HCT116 (cell line): ENCODE data around the gene GPR37. TPM values are rescaled to one million over a fixed set of nuclear protein-coding genes. Genes with fewer than 3 reads are reported as not detected.

Experiments used
- ATAC-seq: fragments of 200-7000 bp; cut with Tn5 transposase; 2 replicates; pipeline ENCODE4 v1.9.1; 2020; ENCODE audit warnings: mild to moderate bottlenecking, moderate library complexity
- BruUV-seq: library from RNA; stranded (reverse); fragments of 400-500 nt; replicated peaks from 2 replicates; lab custom pipeline; 2021; lab: Mats Ljungman, UMichigan
- CTCF ChIA-PET: fragments of 300-600 bp; sonication (Branson Sonifier 250); formaldehyde crosslinking; loops from one replicate; lab custom pipeline; 2021; ENCODE audit warnings: antibody characterized with exemption; lab: Charles Lee
- POLR2A ChIA-PET: fragments of 300-600, 350-600 bp; sonication (Branson Sonifier 250); formaldehyde crosslinking; loops from one replicate; lab custom pipeline; 2021; ENCODE audit warnings: antibody characterized with exemption; lab: Charles Lee
- RAD21 ChIA-PET, 2 experiments: fragments of 300-600 bp; sonication (Branson Sonifier 250); formaldehyde crosslinking; loops; one replicate each; lab custom pipeline; 2023; ENCODE audit warnings: low total read pairs in 2 of 2; ENCODE audit not compliant: uncharacterized antibody in 2 of 2, unreplicated experiment in 2 of 2, low non-redundant PET in 1 of 2; lab: Charles Lee
- DNase-seq: peaks from one replicate; pipeline ENCODE4 v3.0.0-alpha.2; 2010; ENCODE audit warnings: low read depth, low spot score
- H2AFZ ChIP-seq: fragments of 200-600 bp; shearing (Covaris generic), sonication (generic); 2 replicates; pipeline ENCODE4 v1.6.1; 2017; ENCODE audit warnings: low read depth, mixed run types, mixed read lengths, antibody characterized with exemption, low read length; ENCODE audit not compliant: poor library complexity, severe bottlenecking
- H3K27ac ChIP-seq: 2 replicates; pipeline ENCODE4 v1.5.1; 2012; ENCODE audit warnings: low read depth, low read length
- H3K27me3 ChIP-seq: fragments of 200-600 bp; sonication (generic); 2 replicates; pipeline ENCODE4 v1.6.1; 2016; ENCODE audit warnings: mixed run types, low read length, mixed read lengths; ENCODE audit not compliant: insufficient read depth
- H3K36me3 ChIP-seq, 2 experiments: fragments of 200-500 bp in 1 of 2; fragments of 200-600 bp in 1 of 2; sonication (Bioruptor generic) in 1 of 2; sonication (generic) in 1 of 2; 2 replicates each; pipeline versions ENCODE4 v1.5.1 to v1.6.1; 2014 to 2016; ENCODE audit warnings: low read length in 2 of 2, inconsistent platforms in 1 of 2, mixed read lengths in 1 of 2, mixed run types in 1 of 2; ENCODE audit not compliant: insufficient read depth in 2 of 2, control insufficient read depth in 1 of 2
- H3K4me1 ChIP-seq, 2 experiments: fragments of 200-600 bp in 1 of 2; sonication (generic) in 1 of 2; 2 replicates each; pipeline versions ENCODE4 v1.5.1 to v1.6.1; 2012 to 2017; ENCODE audit warnings: low read length in 2 of 2, inconsistent platforms in 1 of 2, mild to moderate bottlenecking in 1 of 2, mixed read lengths in 1 of 2, mixed run types in 1 of 2, moderate library complexity in 1 of 2; ENCODE audit not compliant: insufficient read depth in 2 of 2, control insufficient read depth in 1 of 2
- H3K4me2 ChIP-seq: fragments of 200-600 bp; sonication (generic); 2 replicates; pipeline ENCODE4 v1.6.1; 2017; ENCODE audit warnings: mixed run types, low read length, mixed read lengths
- H3K4me3 ChIP-seq, 2 experiments: fragments of 200-600 bp in 1 of 2; sonication (generic) in 1 of 2; replicated peaks in 1 of 2; 2 replicates each; pipeline ENCODE4 v1.5.1; 2011 to 2016; ENCODE audit warnings: low read length in 2 of 2, control low read depth in 1 of 2, low read depth in 1 of 2, mild to moderate bottlenecking in 1 of 2, mixed read lengths in 1 of 2, mixed run types in 1 of 2
- H3K79me2 ChIP-seq: fragments of 200-600 bp; sonication (generic); 2 replicates; pipeline ENCODE4 v1.6.1; 2017; ENCODE audit warnings: mild to moderate bottlenecking, mixed run types, low read length, moderate library complexity, mixed read lengths; ENCODE audit not compliant: insufficient read depth
- H3K9ac ChIP-seq: fragments of 200-600 bp; sonication (generic); 2 replicates; pipeline ENCODE4 v1.6.1; 2016; ENCODE audit warnings: low read length, mixed read lengths
- H3K9me2 ChIP-seq: fragments of 200-600 bp; sonication (generic), shearing (Covaris generic); 2 replicates; pipeline ENCODE4 v1.6.1; 2017; ENCODE audit warnings: mixed run types, mild to moderate bottlenecking, moderate library complexity; ENCODE audit not compliant: insufficient read depth
- H3K9me3 ChIP-seq, 2 experiments: fragments of 200-500 bp in 1 of 2; fragments of 200-600 bp in 1 of 2; sonication (Bioruptor generic) in 1 of 2; sonication (generic) in 1 of 2; 2 replicates each; pipeline ENCODE4 v1.6.1; 2014 to 2017; ENCODE audit warnings: low read length in 2 of 2, mixed read lengths in 2 of 2, inconsistent platforms in 1 of 2, low read depth in 1 of 2, mild to moderate bottlenecking in 1 of 2, mixed run types in 1 of 2, moderate library complexity in 1 of 2; ENCODE audit not compliant: control insufficient read depth in 1 of 2, insufficient read depth in 1 of 2
- H4K20me1 ChIP-seq: fragments of 200-600 bp; sonication (generic), shearing (Covaris generic); 2 replicates; pipeline ENCODE4 v1.6.1; 2017; ENCODE audit warnings: mixed run types, mild to moderate bottlenecking, moderate library complexity; ENCODE audit not compliant: insufficient read depth
- ATF3 ChIP-seq: IDR thresholded peaks from 2 replicates; pipeline ENCODE4 v1.6.1; 2012
- CBX3 ChIP-seq: IDR thresholded peaks from 2 replicates; pipeline ENCODE4 v1.6.1; 2012; ENCODE audit warnings: low read depth
- ELF1 ChIP-seq: IDR thresholded peaks from 2 replicates; pipeline ENCODE4 v1.6.1; 2012; ENCODE audit warnings: low read depth, borderline replicate concordance
- EZH2phosphoT487 ChIP-seq: fragments of 200-600 bp; IDR thresholded peaks from 2 replicates; pipeline ENCODE4 v1.6.1; 2018; ENCODE audit warnings: antibody characterized with exemption, borderline replicate concordance
- FOSL1 ChIP-seq: IDR thresholded peaks from 2 replicates; pipeline ENCODE4 v1.6.1; 2012; ENCODE audit warnings: low read depth
- JUND ChIP-seq: IDR thresholded peaks from 2 replicates; pipeline ENCODE4 v1.6.1; 2012
- ZBTB33 ChIP-seq: IDR thresholded peaks from 2 replicates; pipeline ENCODE4 v1.6.1; 2011; ENCODE audit warnings: mild to moderate bottlenecking, low read length, moderate library complexity; ENCODE audit not compliant: insufficient replicate concordance; ENCODE audit errors: extremely low read depth
- intact Hi-C: fragments of 100-400 bp; cut with micrococcal nuclease; formaldehyde crosslinking; loops from 2 replicates; pipeline ENCODE4 v1.10.0; 2022
- total RNA-seq: library from RNA; stranded (reverse); gene quantifications from one replicate; pipeline ENCODE4 v1.2.1, GENCODE V29; 2021; ENCODE audit not compliant: unreplicated experiment
- TF ChIP-seq, protein P1 (sequence below): IDR thresholded peaks from 2 replicates; pipeline ENCODE4 v1.6.1; 2012; ENCODE audit warnings: low read depth
- TF ChIP-seq, protein P2 (sequence below): IDR thresholded peaks from 2 replicates; pipeline ENCODE4 v1.6.1; 2012
- TF ChIP-seq, protein P3 (sequence below), 3 experiments: fragments of 200-600 bp in 1 of 3; sonication (generic) in 1 of 3; IDR thresholded peaks in 2 of 3; conservative IDR thresholded peaks in 1 of 3; 2 replicates each; pipeline ENCODE4 v1.5.1; 2012 to 2017; ENCODE audit warnings: low read depth in 2 of 3, low read length in 2 of 3, antibody characterized with exemption in 1 of 3, borderline replicate concordance in 1 of 3, control low read depth in 1 of 3, mild to moderate bottlenecking in 1 of 3, mixed read lengths in 1 of 3, mixed run types in 1 of 3, moderate library complexity in 1 of 3; ENCODE audit not compliant: insufficient read depth in 1 of 3

The GPR37 gene
- total RNA-seq, 1 experiment from 2014 or later, result 2.2 TPM

GRCh38 chr7:124773938-124774337, 8.3 kb upstream of the GPR37 start:
- ChIA-PET RAD21 (no interaction called here), CTCF (no interaction called here), POLR2A (no interaction called here)
- Histone ChIP-seq H3K4me2 (no peak overlapping the region), H3K36me3 (no peaks in the 10 kb centered on the region), H3K4me3 (no peak overlapping the region), H3K9ac (no peak overlapping the region), H3K27ac (no peak overlapping the region), H3K9me2 (no peaks in the 10 kb centered on the region), H3K79me2 (no peaks in the 10 kb centered on the region), H3K9me3 (no peaks in the 10 kb centered on the region), H2AFZ (no peak overlapping the region), H4K20me1 (no peaks in the 10 kb centered on the region), H3K27me3 (no peaks in the 10 kb centered on the region), H3K4me1 (no peaks in the 10 kb centered on the region)
- DNase-seq (no peak), ATAC-seq (no peak)
- TF ChIP-seq ELF1, result no peak
- no peak for TF ChIP-seq JUND
- TF ChIP-seq FOSL1, result no peak
- TF ChIP-seq ZBTB33, result no peak
- no peak for TF ChIP-seq CBX3
- no peak for TF ChIP-seq EZH2phosphoT487
- no TSS peak for BruUV-seq
- intact Hi-C loops, result loop anchor here (10.0 kb wide), 1 partner anchor 499 kb away; no protein-coding TSS in a partner anchor

GRCh38 chr7:124773339-124773738, 7.7 kb upstream of the GPR37 start:
- no peak for DNase-seq
- Histone ChIP-seq H3K4me2 (no peak overlapping the region), H3K4me3 (no peak overlapping the region), H3K9ac (no peak overlapping the region), H2AFZ (no peak overlapping the region), H3K27me3 (no peaks in the 10 kb centered on the region)
- RAD21 ChIA-PET, result no interaction called here
- no peak for TF ChIP-seq JUND
- no peak for TF ChIP-seq ELF1
- TF ChIP-seq, protein P1, sequence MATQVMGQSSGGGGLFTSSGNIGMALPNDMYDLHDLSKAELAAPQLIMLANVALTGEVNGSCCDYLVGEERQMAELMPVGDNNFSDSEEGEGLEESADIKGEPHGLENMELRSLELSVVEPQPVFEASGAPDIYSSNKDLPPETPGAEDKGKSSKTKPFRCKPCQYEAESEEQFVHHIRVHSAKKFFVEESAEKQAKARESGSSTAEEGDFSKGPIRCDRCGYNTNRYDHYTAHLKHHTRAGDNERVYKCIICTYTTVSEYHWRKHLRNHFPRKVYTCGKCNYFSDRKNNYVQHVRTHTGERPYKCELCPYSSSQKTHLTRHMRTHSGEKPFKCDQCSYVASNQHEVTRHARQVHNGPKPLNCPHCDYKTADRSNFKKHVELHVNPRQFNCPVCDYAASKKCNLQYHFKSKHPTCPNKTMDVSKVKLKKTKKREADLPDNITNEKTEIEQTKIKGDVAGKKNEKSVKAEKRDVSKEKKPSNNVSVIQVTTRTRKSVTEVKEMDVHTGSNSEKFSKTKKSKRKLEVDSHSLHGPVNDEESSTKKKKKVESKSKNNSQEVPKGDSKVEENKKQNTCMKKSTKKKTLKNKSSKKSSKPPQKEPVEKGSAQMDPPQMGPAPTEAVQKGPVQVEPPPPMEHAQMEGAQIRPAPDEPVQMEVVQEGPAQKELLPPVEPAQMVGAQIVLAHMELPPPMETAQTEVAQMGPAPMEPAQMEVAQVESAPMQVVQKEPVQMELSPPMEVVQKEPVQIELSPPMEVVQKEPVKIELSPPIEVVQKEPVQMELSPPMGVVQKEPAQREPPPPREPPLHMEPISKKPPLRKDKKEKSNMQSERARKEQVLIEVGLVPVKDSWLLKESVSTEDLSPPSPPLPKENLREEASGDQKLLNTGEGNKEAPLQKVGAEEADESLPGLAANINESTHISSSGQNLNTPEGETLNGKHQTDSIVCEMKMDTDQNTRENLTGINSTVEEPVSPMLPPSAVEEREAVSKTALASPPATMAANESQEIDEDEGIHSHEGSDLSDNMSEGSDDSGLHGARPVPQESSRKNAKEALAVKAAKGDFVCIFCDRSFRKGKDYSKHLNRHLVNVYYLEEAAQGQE, result no peak
- TF ChIP-seq, protein P2, sequence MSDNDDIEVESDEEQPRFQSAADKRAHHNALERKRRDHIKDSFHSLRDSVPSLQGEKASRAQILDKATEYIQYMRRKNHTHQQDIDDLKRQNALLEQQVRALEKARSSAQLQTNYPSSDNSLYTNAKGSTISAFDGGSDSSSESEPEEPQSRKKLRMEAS, result no peak
- TF ChIP-seq, protein P3, sequence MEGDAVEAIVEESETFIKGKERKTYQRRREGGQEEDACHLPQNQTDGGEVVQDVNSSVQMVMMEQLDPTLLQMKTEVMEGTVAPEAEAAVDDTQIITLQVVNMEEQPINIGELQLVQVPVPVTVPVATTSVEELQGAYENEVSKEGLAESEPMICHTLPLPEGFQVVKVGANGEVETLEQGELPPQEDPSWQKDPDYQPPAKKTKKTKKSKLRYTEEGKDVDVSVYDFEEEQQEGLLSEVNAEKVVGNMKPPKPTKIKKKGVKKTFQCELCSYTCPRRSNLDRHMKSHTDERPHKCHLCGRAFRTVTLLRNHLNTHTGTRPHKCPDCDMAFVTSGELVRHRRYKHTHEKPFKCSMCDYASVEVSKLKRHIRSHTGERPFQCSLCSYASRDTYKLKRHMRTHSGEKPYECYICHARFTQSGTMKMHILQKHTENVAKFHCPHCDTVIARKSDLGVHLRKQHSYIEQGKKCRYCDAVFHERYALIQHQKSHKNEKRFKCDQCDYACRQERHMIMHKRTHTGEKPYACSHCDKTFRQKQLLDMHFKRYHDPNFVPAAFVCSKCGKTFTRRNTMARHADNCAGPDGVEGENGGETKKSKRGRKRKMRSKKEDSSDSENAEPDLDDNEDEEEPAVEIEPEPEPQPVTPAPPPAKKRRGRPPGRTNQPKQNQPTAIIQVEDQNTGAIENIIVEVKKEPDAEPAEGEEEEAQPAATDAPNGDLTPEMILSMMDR (IDR thresholded peaks at IDR 0.05 in 2 of 3, conservative IDR thresholded peaks at IDR 0.05 in 1 of 3; ENCODE audit: borderline replicate concordance in 1 of 3, insufficient read depth in 1 of 3, low read depth in 2 of 3, low read length in 2 of 3), result no peak
- TF ChIP-seq ATF3, result no peak
- TF ChIP-seq, all 23 proteins: peak for 0
- no peaks in the 10 kb centered on the region for H4K20me1 ChIP-seq
- CTCF ChIA-PET, result no interaction called here
- BruUV-seq, result no TSS peak
- H3K9me2 ChIP-seq, result no peaks in the 10 kb centered on the region
- ATAC-seq, result no peak
- H3K79me2 ChIP-seq, result no peaks in the 10 kb centered on the region
- no peaks in the 10 kb centered on the region for H3K36me3 ChIP-seq
- intact Hi-C loops, result loop anchor here (10.0 kb wide), 1 partner anchor 499 kb away; no protein-coding TSS in a partner anchor
- H3K27ac ChIP-seq, result no peak overlapping the region
- H3K4me1 ChIP-seq, result no peaks in the 10 kb centered on the region
- no peaks in the 10 kb centered on the region for H3K9me3 ChIP-seq
- POLR2A ChIA-PET, result no interaction called here
